Panc1 (cell line): ENCODE measurements around the gene MSRB3. TPM values are rescaled to one million over a fixed set of nuclear protein-coding genes. Genes with fewer than 3 reads are reported as not detected.

Experiments
- ATAC-seq: fragments of 200-7000 bp; cut with Tn5 transposase; 2 replicates; pipeline ENCODE4 v1.9.1; 2020; ENCODE audit warnings: mild to moderate bottlenecking, moderate library complexity
- BruUV-seq: library from RNA; stranded (reverse); fragments of 400-500 nt; replicated peaks from 2 replicates; lab custom pipeline; 2021; lab: Mats Ljungman, UMichigan
- CTCF ChIA-PET: fragments of 300-600 bp; sonication (Branson Sonifier 250); formaldehyde crosslinking; loops from one replicate; lab custom pipeline; 2022; ENCODE audit warnings: antibody characterized with exemption; lab: Charles Lee
- POLR2A ChIA-PET: fragments of 300-600 bp; sonication (Branson Sonifier 250); formaldehyde crosslinking; loops from one replicate; lab custom pipeline; 2022; ENCODE audit warnings: antibody characterized with exemption; lab: Charles Lee
- DNase-seq: peaks from one replicate; pipeline ENCODE4 v3.0.0-alpha.2; 2010; ENCODE audit warnings: low read depth, low spot score
- H3K27ac ChIP-seq: 2 replicates; pipeline ENCODE4 v1.5.1; 2011; ENCODE audit warnings: mild to moderate bottlenecking, low read length, inconsistent platforms
- H3K27me3 ChIP-seq: fragments of 200-500 bp; sonication (Bioruptor generic); 2 replicates; pipeline ENCODE4 v1.6.0; 2014; ENCODE audit warnings: low read length, inconsistent platforms; ENCODE audit not compliant: control insufficient read depth, insufficient read depth
- H3K36me3 ChIP-seq: fragments of 200-500 bp; sonication (Bioruptor generic); 2 replicates; pipeline ENCODE4 v1.5.1; 2014; ENCODE audit warnings: inconsistent platforms, mild to moderate bottlenecking, low read length, moderate library complexity; ENCODE audit not compliant: control insufficient read depth, insufficient read depth
- H3K4me1 ChIP-seq: 2 replicates; pipeline ENCODE4 v1.5.1; 2011; ENCODE audit warnings: inconsistent platforms, mild to moderate bottlenecking, low read length, moderate library complexity; ENCODE audit not compliant: control insufficient read depth, insufficient read depth
- H3K4me3 ChIP-seq, 2 experiments: 2 replicates each; pipeline ENCODE4 v1.5.1; 2011 to 2012; ENCODE audit warnings: low read depth in 2 of 2, low read length in 2 of 2, mild to moderate bottlenecking in 2 of 2, inconsistent platforms in 1 of 2, moderate library complexity in 1 of 2
- H3K9me3 ChIP-seq: fragments of 200-500 bp; sonication (Bioruptor generic); 2 replicates; pipeline ENCODE4 v1.5.1; 2014; ENCODE audit warnings: low read depth, mild to moderate bottlenecking, inconsistent platforms, low read length, moderate library complexity; ENCODE audit not compliant: control insufficient read depth, insufficient read depth
- POLR2AphosphoS5 ChIP-seq: IDR thresholded peaks from 2 replicates; pipeline ENCODE4 v1.6.1; 2012; ENCODE audit warnings: mild to moderate bottlenecking, low read depth, low read length, moderate library complexity
- SIN3A ChIP-seq: IDR thresholded peaks from 2 replicates; pipeline ENCODE4 v1.6.1; 2012; ENCODE audit warnings: low read depth, mild to moderate bottlenecking, low read length, moderate library complexity, borderline replicate concordance; ENCODE audit not compliant: insufficient read depth
- TCF7L2 ChIP-seq: IDR thresholded peaks from 2 replicates; pipeline ENCODE4 v1.6.1; 2011; ENCODE audit warnings: mild to moderate bottlenecking, low read depth, low read length, inconsistent platforms
- in situ Hi-C: cut with HindIII; loops from 2 replicates; pipeline ENCODE4 v1.10.0; 2016; ENCODE audit warnings: low sequenced_read_pairs, low pct_unique_long_range_greater_than_20kb
- intact Hi-C: fragments of 100-400 bp; cut with micrococcal nuclease; formaldehyde crosslinking; loops from one replicate; pipeline ENCODE4 v1.10.0; 2022; ENCODE audit not compliant: unreplicated experiment
- total RNA-seq: library from RNA; stranded (reverse); gene quantifications from one replicate; pipeline ENCODE4 v1.2.1, GENCODE V29; 2021; ENCODE audit not compliant: unreplicated experiment
- TF ChIP-seq, protein P1 (sequence below): fragments of 450-650 bp; IDR thresholded peaks from 2 replicates; pipeline ENCODE4 v1.5.1; 2017; ENCODE audit warnings: mild to moderate bottlenecking
- TF ChIP-seq, protein P2 (sequence below), 2 experiments: IDR thresholded peaks; 2 replicates each; pipeline ENCODE4 v1.6.1; 2011 to 2012; ENCODE audit warnings: low read depth in 2 of 2, control low read depth in 1 of 2, low read length in 1 of 2, mild to moderate bottlenecking in 1 of 2, moderate library complexity in 1 of 2; ENCODE audit not compliant: insufficient read depth in 1 of 2

The MSRB3 gene
- total RNA-seq, 1 experiment from 2014 or later: 89.7 TPM

DNA sequence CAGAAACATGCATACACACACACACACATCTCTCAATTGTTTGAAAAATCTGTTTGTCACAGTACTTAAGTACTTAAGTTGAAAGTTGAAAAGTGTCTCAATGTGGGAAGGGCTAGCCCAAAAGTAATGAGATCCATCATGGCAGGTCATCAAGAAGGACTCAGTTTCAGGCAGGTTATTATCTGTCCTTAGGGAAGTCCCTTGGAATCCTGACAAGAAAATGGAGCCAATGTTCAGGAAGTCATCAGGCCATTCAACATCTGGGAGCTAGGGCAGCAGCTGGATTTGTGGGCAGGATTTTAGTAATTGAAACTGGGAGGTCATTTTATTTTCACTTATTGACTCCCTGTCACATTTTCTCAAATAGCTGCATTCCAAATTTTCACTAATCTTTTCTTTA, 56.0 kb downstream of the MSRB3 start:
- Histone ChIP-seq H3K27ac (0 out of 2 replicates have a peak overlapping the region, but pooled peaks have one; percentile 46), H3K4me1 (peaks cover 11% of the 10 kb centered on the region), H3K4me3 (no peak overlapping the region), H3K9me3 (no peaks in the 10 kb centered on the region), H3K27me3 (no peaks in the 10 kb centered on the region), H3K36me3 (peaks cover 10% of the 10 kb centered on the region)
- TF ChIP-seq POLR2AphosphoS5: no peak
- TF ChIP-seq, protein P1, sequence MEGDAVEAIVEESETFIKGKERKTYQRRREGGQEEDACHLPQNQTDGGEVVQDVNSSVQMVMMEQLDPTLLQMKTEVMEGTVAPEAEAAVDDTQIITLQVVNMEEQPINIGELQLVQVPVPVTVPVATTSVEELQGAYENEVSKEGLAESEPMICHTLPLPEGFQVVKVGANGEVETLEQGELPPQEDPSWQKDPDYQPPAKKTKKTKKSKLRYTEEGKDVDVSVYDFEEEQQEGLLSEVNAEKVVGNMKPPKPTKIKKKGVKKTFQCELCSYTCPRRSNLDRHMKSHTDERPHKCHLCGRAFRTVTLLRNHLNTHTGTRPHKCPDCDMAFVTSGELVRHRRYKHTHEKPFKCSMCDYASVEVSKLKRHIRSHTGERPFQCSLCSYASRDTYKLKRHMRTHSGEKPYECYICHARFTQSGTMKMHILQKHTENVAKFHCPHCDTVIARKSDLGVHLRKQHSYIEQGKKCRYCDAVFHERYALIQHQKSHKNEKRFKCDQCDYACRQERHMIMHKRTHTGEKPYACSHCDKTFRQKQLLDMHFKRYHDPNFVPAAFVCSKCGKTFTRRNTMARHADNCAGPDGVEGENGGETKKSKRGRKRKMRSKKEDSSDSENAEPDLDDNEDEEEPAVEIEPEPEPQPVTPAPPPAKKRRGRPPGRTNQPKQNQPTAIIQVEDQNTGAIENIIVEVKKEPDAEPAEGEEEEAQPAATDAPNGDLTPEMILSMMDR: no peak
- no peak for TF ChIP-seq SIN3A
- TF ChIP-seq TCF7L2: no peak
- TF ChIP-seq, protein P2, sequence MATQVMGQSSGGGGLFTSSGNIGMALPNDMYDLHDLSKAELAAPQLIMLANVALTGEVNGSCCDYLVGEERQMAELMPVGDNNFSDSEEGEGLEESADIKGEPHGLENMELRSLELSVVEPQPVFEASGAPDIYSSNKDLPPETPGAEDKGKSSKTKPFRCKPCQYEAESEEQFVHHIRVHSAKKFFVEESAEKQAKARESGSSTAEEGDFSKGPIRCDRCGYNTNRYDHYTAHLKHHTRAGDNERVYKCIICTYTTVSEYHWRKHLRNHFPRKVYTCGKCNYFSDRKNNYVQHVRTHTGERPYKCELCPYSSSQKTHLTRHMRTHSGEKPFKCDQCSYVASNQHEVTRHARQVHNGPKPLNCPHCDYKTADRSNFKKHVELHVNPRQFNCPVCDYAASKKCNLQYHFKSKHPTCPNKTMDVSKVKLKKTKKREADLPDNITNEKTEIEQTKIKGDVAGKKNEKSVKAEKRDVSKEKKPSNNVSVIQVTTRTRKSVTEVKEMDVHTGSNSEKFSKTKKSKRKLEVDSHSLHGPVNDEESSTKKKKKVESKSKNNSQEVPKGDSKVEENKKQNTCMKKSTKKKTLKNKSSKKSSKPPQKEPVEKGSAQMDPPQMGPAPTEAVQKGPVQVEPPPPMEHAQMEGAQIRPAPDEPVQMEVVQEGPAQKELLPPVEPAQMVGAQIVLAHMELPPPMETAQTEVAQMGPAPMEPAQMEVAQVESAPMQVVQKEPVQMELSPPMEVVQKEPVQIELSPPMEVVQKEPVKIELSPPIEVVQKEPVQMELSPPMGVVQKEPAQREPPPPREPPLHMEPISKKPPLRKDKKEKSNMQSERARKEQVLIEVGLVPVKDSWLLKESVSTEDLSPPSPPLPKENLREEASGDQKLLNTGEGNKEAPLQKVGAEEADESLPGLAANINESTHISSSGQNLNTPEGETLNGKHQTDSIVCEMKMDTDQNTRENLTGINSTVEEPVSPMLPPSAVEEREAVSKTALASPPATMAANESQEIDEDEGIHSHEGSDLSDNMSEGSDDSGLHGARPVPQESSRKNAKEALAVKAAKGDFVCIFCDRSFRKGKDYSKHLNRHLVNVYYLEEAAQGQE (IDR thresholded peaks at IDR 0.05; ENCODE audit: insufficient read depth in 1 of 2, low read depth in 2 of 2, low read length in 1 of 2): no peak
- BruUV-seq: no TSS peak
- POLR2A ChIA-PET: no interaction called here
- in situ Hi-C loops (no loop called here), intact Hi-C loops (no loop called here)
- DNase-seq (no peak), ATAC-seq (no peak)
- CTCF ChIA-PET: no interaction called here

DNA sequence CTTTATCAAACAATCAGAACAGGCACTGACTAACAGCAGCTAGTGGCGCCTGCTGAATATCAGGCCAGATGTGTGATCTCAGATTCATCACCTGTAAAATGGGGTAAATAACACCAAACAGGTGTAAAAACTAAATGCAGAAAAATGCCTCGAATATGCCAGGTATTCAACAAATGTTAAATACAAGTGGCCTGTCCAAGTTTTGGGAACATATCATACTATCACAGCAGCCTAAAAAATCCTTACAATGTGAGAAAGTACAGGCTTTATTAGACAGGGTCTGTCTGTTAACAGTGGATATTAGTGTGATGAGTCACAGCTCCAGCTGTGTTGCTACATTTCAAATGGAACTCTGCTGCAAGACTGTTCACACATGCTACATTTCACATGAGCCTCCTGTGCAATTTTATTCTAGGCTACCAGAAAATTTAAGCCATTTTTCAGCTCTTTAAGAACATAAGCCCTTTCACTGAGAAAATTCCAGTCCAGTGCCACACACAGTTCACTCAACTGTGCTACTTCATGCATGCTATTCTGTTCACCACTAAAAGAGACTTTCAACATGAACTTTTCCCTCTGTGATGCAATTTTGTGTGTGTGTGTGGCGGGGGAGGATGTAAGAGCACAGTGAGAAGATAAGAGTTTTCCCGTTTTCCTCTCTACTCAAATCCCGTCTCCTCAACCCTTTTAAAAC, 56.7 kb downstream of the MSRB3 start:
- H3K9me3 ChIP-seq: no peaks in the 10 kb centered on the region
- peaks cover 11% of the 10 kb centered on the region for H3K4me1 ChIP-seq
- ATAC-seq: no peak
- H3K36me3 ChIP-seq: peaks cover 5% of the 10 kb centered on the region
- no peak overlapping the region for H3K27ac ChIP-seq
- DNase-seq: no peak
- H3K4me3 ChIP-seq: no peak overlapping the region
- ChIA-PET CTCF (no interaction called here), POLR2A (no interaction called here)
- in situ Hi-C loops (no loop called here), intact Hi-C loops (no loop called here)
- H3K27me3 ChIP-seq: no peaks in the 10 kb centered on the region
- TF ChIP-seq, protein P2 (IDR thresholded peaks at IDR 0.05; ENCODE audit: insufficient read depth in 1 of 2, low read depth in 2 of 2, low read length in 1 of 2): no peak
- TF ChIP-seq SIN3A: no peak
- TF ChIP-seq, protein P1: no peak
- no peak for TF ChIP-seq POLR2AphosphoS5
- TF ChIP-seq TCF7L2: no peak
- no TSS peak for BruUV-seq
